ENCODE results near the gene PSMB11.
A peak's percentile ranks its signal among the peaks of the same experiment; 100 is the strongest.

The PSMB11 gene

DNA sequence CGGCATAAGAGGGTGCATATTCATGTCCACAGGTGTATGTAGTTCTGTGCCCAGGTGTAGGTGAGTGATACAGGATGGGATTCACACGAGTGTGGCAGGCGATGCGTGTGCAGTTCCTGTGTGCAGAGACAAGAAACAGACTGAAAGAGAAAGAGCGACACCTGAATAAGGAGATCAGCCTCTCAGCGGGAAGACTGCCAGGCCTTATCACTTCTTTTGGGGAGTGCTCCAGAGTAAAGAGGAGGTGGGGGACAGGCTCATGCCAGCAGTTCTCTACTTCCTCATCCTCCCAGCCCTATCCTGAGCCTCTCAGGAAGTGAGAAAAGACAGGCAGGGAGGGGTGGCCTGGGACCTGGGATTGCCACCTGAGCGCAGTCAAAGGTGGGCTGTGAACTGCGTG lies 2.8 kb downstream of the PSMB11 start:
- DNase-seq: no peak

DNA sequence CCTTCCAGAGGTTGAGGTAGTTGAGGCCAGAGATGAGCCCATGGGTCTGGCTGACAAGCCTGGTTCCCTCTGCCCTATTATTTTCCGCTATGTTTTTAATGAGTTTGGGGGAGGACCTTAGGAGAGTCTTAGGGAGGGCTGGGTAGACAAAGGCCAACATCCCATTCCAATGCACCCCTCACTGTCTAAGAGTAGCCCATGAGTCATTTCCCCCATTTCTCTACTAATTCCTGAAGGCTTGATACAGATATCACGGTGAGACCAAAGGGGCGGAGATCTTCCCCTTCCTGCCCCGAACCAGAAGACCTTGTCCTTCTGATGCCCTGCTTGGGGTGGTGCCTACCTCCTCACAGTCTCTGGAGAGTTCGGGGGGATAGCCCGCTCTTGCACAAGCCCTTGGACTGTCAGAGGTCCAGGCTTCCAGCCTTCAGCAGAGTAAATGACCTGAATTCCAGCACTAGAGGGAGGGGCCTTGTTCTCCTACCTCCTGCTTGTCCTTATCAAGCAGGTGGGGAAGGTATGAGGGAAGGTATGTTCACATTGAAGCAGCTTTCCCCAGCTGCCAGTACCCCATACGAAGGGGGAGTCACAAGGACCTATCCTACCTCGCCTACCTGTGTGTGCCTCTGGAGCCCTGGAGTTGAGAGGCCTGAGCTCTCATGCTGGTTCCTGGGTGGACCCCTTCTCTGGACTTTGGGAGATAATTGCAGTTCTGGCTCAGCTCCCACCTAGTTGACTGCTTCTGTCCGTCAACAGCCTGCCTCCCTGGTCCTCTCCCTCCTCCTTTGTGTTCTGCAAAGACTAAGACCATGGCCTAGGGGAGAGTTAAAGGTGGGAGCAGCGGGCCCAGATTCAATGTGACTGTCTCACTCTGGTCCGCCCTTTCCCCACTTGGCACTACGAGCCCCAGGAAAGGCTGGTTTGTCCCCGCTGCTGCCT lies 3.7 kb downstream of the PSMB11 start:
- peak; percentile 41 for DNase-seq

DNA sequence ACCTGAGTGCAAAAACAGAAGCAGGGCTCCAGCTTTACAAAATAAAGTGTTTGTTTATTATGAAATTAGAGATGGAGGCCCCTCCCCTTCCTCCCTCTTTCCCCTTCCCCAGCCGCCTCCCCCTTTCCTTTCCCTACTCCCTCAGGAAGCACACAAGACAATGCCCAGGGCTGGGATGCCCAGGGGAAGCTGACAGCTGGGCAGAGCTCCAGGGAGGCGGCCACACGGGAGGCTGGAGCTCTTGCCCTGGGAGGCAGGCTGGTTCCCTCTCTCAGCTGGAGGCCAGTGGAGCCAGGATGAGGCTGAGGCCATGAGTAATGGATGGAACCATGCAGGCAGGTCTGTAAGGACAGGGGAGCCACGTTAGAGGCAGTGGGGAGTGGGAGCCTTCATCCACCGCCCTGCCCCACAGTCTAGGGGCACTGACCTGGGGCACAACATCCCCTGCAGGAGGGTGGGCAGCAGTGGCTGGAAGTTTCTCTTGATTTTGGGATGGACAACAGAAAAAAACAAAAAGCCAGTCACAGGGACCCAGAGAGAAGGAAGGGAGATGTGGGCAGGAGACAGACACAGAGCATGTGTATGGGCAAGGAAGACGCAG lies 5.1 kb downstream of the PSMB11 start:
- no peak for DNase-seq

DNA sequence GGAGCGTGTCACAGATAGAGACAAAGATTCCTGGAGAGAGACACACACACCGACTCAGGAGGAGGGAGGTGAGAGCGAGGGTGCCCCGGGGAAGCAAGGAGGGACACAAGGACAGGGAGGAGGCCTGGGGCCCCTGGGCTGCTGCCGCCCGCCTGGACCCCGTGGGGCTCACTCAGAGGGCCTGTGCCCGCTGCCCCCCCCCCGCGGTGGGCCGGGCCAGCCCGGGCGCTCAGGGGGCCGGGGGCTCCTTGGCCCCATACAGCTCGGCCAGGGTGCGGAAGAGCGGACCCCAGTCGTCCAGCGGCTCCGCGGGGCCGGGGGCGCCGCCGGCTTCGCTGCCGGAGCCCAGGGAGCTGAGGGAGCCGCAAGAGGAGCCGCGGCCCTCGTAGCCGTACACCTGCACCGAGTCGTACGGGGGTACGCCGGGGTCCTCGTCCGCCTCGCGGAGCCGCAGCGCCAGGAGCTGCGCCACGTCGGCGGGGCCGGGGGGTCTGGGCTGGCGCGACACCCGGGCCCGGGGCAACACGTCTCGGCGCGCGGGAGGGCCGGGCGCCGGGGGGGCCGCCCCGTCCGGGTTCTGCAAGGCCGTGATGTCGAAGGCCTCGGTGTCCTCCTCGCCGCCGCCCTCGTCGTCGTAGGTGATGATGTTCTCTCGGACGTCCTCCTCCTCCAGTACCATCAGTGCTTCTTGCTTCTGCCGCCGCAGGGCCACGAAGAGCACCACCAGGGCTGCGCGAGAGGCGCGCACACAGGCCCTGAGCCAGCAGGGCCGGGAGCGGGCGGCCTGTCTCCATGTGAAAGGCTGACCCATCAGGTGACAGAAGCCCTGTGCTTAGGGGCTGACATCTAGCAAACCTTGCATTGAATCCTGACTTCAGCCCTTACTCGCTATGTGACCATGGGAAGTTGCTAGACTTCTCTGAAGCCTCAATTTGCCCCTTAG lies 6.0 kb downstream of the PSMB11 start:
- DNase-seq: no peak

DNA sequence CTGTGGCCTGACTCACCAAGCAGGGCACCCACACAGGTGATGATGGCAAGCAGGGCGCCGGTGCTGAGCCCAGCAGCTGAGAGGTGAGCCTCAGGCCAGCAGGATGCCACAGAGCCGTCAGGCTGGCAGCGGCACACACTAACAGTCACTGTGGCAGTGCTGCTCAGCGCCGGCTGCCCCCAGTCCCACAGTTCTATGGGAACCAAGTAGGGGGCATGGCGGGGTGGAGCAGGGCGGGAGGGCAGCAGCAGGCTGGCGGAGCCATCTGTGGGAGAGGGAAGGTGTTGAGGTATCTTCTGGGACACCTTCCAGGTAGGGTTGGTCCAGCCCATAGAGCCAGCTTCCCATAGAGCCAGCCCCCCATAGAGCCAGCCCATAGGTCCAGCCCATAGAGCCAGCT lies 7.0 kb downstream of the PSMB11 start:
- no peak for DNase-seq

DNA sequence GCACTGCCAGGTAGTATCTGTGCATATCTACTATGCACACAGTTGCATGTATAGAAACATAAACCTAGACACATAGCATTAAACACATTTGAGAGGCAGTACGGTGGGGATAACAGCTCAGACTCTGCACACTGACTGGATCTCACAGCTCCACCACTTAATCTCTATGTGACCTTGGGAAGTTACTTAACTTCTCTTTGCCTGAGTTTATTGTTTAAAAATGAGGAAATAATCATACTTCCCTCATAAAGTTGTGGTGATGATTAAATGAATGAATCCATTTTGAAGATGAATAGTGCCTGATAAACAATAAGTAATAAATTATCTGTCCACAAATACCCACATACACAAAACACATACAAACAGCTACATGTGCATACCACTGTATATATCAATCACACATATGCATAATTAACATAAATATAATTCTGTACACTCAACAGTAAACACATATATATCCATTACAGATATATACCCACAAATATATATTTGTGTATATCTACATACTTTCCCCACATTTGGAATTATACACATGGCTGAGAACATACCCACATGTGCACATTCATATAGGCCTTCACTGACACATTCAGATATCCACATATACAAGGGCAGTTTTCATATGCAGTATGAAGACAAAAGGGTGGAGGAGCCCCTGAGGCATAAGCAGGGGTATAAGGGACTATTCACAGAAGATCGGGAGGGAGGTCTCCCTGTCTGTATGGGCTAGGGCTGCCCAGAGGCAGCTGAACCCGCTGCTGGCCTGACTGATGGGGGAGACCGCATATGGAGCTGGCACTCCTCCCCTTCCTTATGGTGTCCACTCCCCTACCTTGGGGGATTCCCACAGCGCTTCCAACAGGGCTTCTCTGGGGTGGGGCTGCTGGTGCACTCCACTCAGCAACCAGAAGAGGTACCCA lies 9.4 kb downstream of the PSMB11 start:
- DNase-seq: no peak

DNA sequence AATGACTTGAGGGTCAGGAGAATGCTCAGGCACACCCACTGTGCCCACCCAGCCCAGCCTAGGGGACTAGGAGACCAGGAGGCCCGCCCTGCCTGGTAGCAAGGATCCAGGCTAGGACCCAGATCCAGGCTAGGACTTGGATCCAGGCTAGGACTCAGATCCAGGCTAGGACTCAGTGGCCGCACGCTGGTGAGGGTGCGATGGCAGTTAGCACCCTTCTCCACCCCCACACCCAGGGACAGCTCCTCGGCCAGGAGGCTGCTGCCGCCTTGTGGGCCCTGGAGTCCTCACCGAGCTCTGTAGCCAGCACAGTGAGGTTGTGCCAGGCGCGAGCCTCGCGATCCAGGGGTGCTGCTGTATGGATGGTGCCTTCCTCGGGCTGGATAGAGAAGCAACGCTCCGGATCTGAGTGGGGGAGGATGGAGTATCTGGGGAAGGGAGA lies 10.2 kb downstream of the PSMB11 start:
- no peak for DNase-seq

DNA sequence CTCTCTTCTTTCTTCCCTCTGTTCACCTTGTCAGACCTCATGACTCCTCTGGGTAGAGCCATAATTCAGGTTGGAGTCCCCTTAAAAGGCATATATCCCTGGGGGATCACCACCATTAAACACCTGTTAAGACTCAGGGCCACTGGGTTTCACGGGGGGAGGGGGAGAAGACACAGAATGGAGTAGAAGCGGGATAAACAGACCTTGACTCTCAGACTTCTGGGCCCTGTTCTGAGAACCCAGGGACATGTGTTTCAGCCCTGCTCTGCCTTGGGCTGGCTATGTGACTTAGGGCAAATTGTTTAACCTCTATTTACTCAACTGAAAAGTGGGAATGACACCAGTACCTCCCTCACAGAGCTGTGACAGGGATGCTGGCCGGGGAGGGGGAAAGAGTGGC lies 10.7 kb downstream of the PSMB11 start:
- no peak for DNase-seq

DNA sequence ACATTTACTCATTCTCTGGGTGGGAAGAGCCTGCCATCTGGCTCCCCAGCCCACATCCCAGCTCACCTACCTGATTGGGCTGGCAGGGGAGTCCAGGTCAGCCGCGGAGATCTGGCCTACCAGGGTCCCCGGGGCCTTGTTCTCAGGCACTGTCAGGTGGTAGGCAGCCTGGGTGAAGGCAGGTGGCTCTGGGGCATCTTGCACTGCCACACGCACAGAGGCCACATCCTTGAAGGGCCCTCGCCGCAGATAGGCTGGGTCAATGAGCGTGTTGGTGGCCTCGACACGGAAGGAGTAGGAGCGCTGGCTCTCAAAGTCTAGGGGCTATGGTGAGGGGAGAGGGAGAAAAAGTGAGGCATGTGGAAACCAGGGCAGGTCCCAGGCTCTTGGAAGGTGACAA lies 11.4 kb downstream of the PSMB11 start:
- DNase-seq: no peak

DNA sequence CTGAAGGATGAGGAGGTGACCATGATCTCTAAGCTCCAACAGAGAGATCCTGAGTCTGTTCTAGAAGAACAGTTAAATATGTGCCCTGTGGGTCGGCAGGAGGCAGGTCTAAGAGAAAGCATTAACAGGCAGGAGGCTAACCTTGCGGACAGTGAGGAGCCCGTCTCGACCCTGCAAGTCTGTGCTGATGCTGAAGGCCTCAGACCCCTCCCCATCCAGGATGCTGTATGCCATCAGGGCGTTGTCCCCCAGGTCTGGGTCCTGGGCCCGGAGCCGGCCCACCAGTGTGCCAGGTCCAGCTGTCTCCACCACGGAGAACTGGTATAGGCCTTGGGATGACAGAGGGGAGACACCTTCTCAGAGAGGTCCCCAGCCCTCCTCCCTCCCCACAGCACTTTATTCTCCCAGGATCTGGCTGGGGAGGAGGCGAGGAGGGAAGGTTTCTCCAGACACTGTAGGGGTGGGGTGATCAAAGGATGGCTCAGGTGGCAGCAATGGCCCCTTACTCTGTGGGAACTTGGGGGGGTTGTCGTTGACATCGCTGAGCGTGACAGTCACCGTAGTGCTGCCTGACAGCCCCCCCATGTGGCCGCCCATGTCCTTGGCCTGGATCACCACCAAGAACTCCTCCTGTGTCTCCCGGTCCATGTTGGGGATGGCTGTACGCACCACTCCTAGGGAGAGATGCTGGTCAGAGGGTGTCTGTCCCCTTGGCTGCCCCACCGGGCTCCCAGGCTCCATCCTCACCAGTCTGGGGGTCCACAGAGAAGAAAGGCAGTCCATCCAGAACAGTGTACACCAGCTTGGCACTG lies 12.2 kb downstream of the PSMB11 start:
- no peak for DNase-seq

DNA sequence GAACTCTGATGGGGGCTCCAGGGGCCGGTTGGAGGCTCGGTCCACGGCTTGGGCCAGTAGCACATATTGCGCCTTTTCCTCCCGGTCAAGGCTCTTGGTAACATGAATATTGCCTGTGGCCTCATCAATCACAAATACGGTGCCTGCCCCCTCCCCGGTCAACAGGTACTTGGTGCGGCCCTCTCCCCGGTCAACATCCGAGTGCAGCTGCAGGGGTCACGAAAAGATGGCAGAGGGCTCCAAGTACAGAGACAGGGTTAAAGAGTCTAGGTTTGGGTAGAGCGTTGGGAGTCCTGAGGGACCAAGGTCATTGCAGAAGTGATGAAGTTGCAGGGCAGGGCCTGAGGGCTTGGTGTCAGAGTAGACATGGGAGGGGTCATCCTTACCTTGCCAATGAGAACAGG lies 13.1 kb downstream of the PSMB11 start:
- DNase-seq: no peak

DNA sequence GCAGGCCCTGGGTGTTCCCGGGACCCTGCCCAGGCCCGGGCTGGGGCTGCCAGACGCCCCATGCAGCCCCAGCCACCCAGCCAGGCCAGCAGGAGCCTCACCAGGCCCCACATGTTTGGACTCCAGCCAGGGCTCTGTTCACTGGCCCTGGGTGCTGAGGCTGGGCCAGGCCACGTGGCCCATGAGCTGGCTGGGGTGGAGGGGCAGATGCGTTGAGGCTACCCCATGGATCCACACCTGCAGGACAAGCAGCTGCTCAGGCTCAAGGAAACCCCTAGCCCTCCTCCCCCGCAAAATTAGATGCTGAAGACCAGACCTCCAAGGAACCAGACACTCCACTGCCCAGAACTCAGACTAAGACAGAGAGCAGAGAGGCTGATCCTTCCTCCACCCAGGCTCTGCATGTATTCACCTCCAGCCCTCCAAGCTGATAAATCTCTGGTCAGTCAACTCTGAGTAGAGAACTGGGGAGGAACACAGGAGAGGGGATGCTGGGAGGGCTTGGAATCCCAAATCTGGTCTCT lies 13.7 kb downstream of the PSMB11 start:
- DNase-seq: no peak

DNA sequence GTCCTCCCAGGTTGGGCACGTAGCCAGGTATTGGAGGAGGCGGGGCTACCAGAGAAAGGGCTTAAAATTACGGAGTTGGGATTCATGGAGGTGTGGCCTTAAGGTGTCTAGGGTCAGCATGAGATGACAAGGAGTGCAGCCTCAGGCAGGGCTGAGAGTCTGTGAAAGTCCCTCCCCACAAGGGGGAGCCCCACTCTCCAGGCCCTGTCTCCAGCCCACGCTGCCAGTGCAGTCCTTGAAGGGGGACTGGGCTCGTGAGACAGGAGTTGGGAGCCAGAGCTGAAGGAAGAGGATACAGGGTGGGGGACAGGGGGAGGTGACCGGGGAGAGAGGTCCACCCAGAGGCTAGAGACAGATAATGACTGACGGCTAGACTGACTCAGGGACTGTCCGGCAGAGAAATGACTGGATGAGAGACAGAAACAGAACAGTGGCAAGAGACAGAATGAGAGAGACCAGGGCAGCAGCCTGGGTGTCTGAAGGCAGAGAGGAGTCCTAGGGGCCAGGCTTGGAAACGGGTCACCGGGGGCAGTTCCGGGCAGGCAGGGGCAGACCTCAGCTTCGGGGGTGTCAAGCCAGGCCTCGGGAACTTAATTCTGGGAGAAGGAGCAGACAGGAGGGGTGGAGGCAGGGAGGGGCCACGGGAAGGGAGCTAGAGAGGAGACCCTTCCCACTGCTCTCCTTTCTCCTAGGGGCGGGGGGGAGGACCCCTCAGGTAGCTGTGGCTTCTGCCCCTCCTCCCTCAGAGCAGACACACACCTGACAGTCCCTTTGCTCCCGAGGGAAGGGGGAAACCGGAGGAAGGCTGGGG lies 14.3 kb downstream of the PSMB11 start:
- peak; percentile 67 for DNase-seq

DNA sequence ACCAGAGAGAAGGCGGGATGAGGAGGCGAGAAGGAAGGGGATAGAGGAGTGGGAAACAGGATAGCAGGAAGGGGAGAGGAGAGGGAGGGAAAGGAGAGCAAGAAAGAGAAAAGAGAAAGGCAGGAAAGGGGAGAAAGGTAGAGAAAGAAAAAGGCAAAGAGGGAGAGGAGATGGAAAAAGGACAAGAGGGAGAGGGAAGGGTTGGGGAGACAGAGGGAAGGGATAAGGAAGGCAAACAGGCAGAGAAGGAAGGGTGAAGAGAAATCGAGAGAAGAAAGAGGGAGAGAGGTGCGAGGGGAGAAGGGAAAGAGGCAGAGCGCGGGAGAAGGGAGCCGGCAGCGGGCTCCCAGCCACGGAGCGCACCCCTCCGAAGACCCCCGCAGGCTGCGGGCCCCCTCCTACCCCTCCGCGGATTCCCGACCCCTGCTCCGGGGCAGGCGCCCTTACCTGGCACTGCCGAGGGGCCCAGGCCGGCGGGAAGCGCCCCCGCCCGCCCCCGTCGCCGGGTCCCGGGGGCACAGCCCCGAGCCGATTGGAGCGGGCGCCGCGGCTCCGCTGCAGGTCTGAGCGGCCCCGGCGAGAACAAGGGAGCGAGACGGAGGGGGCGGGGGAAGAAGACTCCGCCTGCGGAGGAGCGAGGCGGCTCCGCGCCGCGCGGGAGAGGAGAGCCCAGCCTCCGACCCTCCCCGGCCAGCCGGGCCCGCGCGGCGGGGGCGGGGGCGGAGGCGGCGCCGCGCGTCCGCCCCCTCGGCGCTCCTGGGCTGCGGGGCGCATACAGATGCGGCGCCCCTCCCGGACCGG lies 15.1 kb downstream of the PSMB11 start, which contains the start of gene CDH24:
Gene CDH24, minus strand, starts transcription at position 565 of the 801 bp plus-strand sequence. CDS start 1,787 bp downstream, outside the sequence.
- peak; percentile 73 for DNase-seq

DNA sequence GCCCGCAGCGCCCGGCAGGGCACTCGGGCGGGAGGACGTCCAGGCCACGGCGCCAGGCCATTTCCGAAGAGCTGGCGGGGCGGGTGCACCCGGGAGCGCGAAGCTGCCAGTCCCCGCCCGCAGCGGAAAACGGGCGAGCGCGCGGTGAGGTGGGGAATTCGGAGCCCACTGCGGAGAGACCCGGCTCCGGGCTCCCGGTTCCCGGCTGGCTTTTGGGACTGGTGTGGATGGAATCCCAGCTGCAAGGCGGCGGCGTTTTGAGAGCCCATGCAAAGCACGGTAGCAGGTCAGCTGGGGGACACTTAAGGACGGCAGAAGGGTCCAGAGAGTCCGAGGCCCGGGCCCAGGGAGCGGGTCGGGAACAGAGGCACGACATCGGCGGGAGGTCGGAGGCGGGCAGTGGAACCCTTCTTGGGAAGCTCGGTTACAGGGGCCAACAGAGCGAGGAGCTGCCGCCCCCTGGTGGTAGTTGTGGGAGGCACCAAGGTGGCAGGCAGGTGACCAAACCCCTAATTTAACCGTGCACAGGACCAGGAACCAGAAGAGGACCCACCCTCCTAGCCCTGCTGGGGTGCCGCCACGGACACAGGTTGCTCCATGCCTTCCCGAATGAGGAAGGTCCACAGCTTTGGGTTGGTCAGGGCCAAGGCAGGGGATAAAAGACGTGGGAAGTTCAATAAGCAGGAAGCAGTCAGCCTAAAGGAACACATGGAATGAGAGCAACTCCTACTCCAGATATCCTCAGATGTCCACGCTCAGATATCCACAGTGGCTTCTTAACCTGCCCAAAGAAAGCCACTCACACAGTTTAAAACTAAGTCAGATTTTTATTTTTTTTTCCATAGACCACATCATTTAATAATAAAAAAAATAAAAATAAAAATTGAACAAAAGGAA lies 16.0 kb downstream of the PSMB11 start:
- peak; percentile 83 for DNase-seq

DNA sequence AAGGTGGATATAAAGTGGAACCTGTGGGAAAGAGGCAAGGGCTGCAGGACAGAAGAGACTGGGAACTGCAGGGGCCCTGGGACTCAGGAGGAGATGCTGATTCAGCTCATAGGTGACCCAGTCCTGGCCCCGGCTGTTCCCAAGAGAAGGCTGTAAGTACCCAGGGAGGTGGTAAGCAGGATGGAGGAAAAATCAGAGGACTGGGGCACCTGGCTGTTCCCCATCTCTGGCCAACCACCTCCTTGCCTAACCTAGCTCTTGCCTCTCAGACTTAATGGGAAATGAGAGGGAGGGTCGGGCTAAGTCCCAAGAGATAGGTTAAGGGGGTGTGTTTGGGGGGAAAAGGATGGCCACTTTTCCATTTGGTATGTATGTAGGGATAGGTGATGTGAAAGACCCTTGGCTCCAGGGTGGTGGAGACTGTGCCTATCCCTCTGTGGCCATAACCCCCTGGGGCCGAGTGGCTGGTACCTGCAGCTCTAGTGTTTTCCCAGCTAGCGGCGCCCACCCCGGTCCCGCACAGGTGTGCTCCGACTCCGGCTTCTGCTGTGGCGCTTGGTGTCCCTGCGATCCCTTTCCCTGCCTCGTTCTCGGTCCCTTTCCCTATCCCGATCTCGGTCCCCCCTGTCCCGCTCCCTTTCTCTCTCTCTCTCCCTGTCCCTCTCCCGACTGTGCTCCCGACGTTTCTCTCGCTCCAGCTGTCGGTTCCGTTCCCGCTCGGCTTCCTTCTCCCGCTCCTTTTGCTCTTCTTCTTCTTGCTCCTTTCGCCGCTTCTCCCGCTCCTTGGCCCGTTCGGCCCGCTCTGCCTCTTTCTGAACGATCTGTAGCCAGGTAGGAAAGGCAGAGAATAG lies 16.9 kb downstream of the PSMB11 start:
- DNase-seq: no peak
